Endothelial cell of umbilical vein (primary cell): ENCODE measurements around the gene JAG2. TPM values are rescaled to one million over a fixed set of nuclear protein-coding genes. Genes with fewer than 3 reads are reported as not detected.

Experiments used
- BruUV-seq: library from RNA; stranded (reverse); fragments of 400-500 nt; replicated peaks from 2 replicates; lab custom pipeline; 2021; lab: Mats Ljungman, UMichigan
- CTCF ChIA-PET: fragments of 300-600, 350-600 bp; sonication (Branson Sonifier 250); formaldehyde crosslinking; loops from one replicate; lab custom pipeline; 2021; ENCODE audit warnings: antibody characterized with exemption, inconsistent platforms; lab: Charles Lee
- POLR2A ChIA-PET: fragments of 300-600, 350-600 bp; sonication (Branson Sonifier 250); formaldehyde crosslinking; loops from one replicate; lab custom pipeline; 2021; ENCODE audit warnings: antibody characterized with exemption, inconsistent platforms; lab: Charles Lee
- DNase-seq: peaks from one replicate; pipeline ENCODE4 v3.0.0-alpha.2; 2011; ENCODE audit warnings: low read depth, low spot score
- FAIRE-seq: peaks from 2 replicates; lab custom pipeline; 2011; peaks lifted over from hg19 to GRCh38; lab: Jason Lieb, UNC
- H2AFZ ChIP-seq: 2 replicates; pipeline ENCODE4 v1.6.0; 2012; ENCODE audit warnings: low read depth, low read length, control low read depth, inconsistent platforms
- H3K27ac ChIP-seq: 2 replicates; pipeline ENCODE4 v1.5.1; 2011; ENCODE audit warnings: low read depth, mild to moderate bottlenecking, control low read depth, low read length, moderate library complexity; ENCODE audit not compliant: insufficient read depth
- H3K27me3 ChIP-seq, 2 experiments: 2 replicates each; pipeline versions ENCODE4 v1.6.0 to v1.6.1; 2011; ENCODE audit warnings: low read length in 2 of 2, mixed read lengths in 1 of 2; ENCODE audit not compliant: control insufficient read depth in 2 of 2, insufficient read depth in 2 of 2
- H3K36me3 ChIP-seq, 2 experiments: 2 replicates in 1 of 2; 3 replicates in 1 of 2; pipeline ENCODE4 v1.5.1; 2011; ENCODE audit warnings: low read length in 2 of 2, mild to moderate bottlenecking in 1 of 2, moderate library complexity in 1 of 2; ENCODE audit not compliant: control insufficient read depth in 2 of 2, insufficient read depth in 2 of 2; ENCODE audit errors: extremely low read depth in 1 of 2
- H3K4me1 ChIP-seq: 3 replicates; pipeline ENCODE4 v1.5.1; 2011; ENCODE audit warnings: mild to moderate bottlenecking, low read length; ENCODE audit not compliant: control insufficient read depth, insufficient read depth; ENCODE audit errors: extremely low read depth
- H3K4me2 ChIP-seq: 2 replicates; pipeline ENCODE4 v1.6.1; 2011; ENCODE audit warnings: low read length, control low read depth, mixed read lengths; ENCODE audit not compliant: insufficient read depth
- H3K4me3 ChIP-seq, 3 experiments: fragments of 200-600 bp in 1 of 3; sonication (generic), shearing (Covaris generic) in 1 of 3; replicated peaks in 1 of 3; 2 replicates each; pipeline ENCODE4 v1.5.1; 2011 to 2016; ENCODE audit warnings: control low read depth in 3 of 3, low read length in 3 of 3, mild to moderate bottlenecking in 2 of 3, inconsistent platforms in 1 of 3, low read depth in 1 of 3, moderate library complexity in 1 of 3; ENCODE audit not compliant: insufficient read depth in 1 of 3
- H3K79me2 ChIP-seq: 2 replicates; pipeline ENCODE4 v1.6.0; 2012; ENCODE audit warnings: low read length, inconsistent platforms; ENCODE audit not compliant: control insufficient read depth, insufficient read depth
- H3K9ac ChIP-seq: replicated peaks from 2 replicates; pipeline ENCODE3; 2011; ENCODE audit warnings: low read length, control low read depth; ENCODE audit not compliant: insufficient read depth; ENCODE audit errors: extremely low read depth
- H3K9me1 ChIP-seq: replicated peaks from 3 replicates; pipeline ENCODE4 v1.6.0; 2011; ENCODE audit warnings: mild to moderate bottlenecking, low read length; ENCODE audit not compliant: control insufficient read depth, insufficient read depth; ENCODE audit errors: extremely low read depth
- H3K9me3 ChIP-seq: replicated peaks from 2 replicates; pipeline ENCODE4 v1.5.1; 2012; ENCODE audit warnings: low read length, inconsistent platforms; ENCODE audit not compliant: control insufficient read depth, insufficient read depth
- H4K20me1 ChIP-seq: replicated peaks from 2 replicates; pipeline ENCODE3; 2011; ENCODE audit warnings: mild to moderate bottlenecking, low read length; ENCODE audit not compliant: control insufficient read depth, insufficient read depth; ENCODE audit errors: extremely low read depth
- EZH2 ChIP-seq: IDR thresholded peaks from 2 replicates; pipeline ENCODE4 v1.6.1; 2012; ENCODE audit warnings: borderline replicate concordance, low read depth, mild to moderate bottlenecking, moderate library complexity, low read length, inconsistent platforms; ENCODE audit not compliant: severe bottlenecking
- FOS ChIP-seq: IDR thresholded peaks from 2 replicates; pipeline ENCODE4 v1.6.1; 2011; ENCODE audit warnings: mild to moderate bottlenecking, low read length, moderate library complexity, borderline replicate concordance; ENCODE audit not compliant: insufficient read depth
- MAX ChIP-seq: IDR thresholded peaks from 2 replicates; pipeline ENCODE4 v1.6.1; 2011; ENCODE audit not compliant: insufficient read depth, insufficient read length
- MYC ChIP-seq: IDR thresholded peaks from one replicate; pipeline ENCODE4 v1.6.1; 2011; ENCODE audit warnings: mild to moderate bottlenecking, low read depth, low read length
- POLR2AphosphoS5 ChIP-seq: IDR thresholded peaks from 2 replicates; pipeline ENCODE4 v1.6.1; 2012; ENCODE audit warnings: low read depth, mild to moderate bottlenecking, control low read depth, low read length, moderate library complexity; ENCODE audit not compliant: insufficient read depth
- dilution Hi-C: fragments of 300-500 bp; cut with MboI; formaldehyde crosslinking; loops from one replicate; pipeline ENCODE4 v1.15.0; 2019; ENCODE audit warnings: low sequenced_read_pairs; ENCODE audit not compliant: extremely low pct_ligation_motif_present
- intact Hi-C: fragments of 100-400 bp; cut with micrococcal nuclease; formaldehyde crosslinking; loops from one replicate; pipeline ENCODE4 v1.10.0; 2022
- polyA plus RNA-seq, 4 experiments: library from polyadenylated mRNA; depleted of rRNA in 3 of 4; stranded (reverse) in 3 of 4; unstranded in 1 of 4; fragments of >200 nt; gene quantifications; 2 replicates each; pipeline versions ENCODE4 v1.2.1 to v1.2.3, GENCODE V29; 2011 to 2012; ENCODE audit warnings: missing spikeins in 1 of 4
- total RNA-seq: library from RNA; stranded (reverse); gene quantifications from 2 replicates; pipeline ENCODE4 v1.2.3, GENCODE V29; 2021
- TF ChIP-seq, protein P1 (sequence below), 2 donors: IDR thresholded peaks; 1 replicate in 1 of 2; 2 replicates in 1 of 2; pipeline ENCODE4 v1.5.1; 2011; ENCODE audit warnings: low read length in 2 of 2, mild to moderate bottlenecking in 2 of 2, moderate library complexity in 2 of 2, control low read depth in 1 of 2, inconsistent platforms in 1 of 2, low read depth in 1 of 2; ENCODE audit not compliant: insufficient read depth in 1 of 2; ENCODE audit errors: extremely low read depth in 1 of 2

The JAG2 gene
- total and polyA plus RNA-seq, 2 donors (not counting 3 experiments of a cell fraction or from before 2014, with no cell fraction given): 105 to 128 TPM

DNA sequence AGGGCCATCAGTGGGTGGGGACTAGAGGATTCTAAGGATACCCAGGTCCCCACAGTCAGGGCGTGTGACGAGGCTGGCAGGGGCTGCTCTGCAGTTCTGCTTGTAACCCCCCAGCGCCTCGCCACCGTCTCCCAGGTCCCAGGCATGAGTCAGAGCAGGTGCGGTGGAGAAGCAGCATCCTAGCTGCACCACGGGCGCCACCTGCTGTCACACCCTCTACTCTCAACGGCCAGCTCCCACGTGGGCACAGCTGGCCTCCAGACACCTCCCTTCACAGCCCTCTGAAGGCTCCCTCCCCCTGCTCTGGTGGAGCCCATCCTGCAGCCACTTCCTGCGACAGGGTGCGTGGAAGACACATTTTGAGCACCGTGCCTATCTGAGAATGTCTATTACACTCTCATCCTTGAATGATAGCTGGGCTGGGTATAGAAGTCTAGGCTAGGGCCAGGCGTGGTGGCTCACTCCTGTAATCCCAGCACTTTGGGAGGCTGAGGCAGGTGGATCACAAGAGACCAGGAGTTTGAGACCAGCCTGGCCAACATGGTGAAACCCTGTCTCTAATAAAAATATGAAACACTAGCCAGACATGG is 19.5 kb upstream of the JAG2 start:
- Histone ChIP-seq H3K36me3 (no peaks in the 10 kb centered on the region), H3K9me1 (no peaks in the 10 kb centered on the region), H3K9ac (no peak overlapping the region), H4K20me1 (no peaks in the 10 kb centered on the region), H3K4me1 (peaks cover 5% of the 10 kb centered on the region), H3K9me3 (peaks cover 2% of the 10 kb centered on the region), H3K4me2 (no peak overlapping the region), H3K27me3 (no peaks in the 10 kb centered on the region), H2AFZ (no peak overlapping the region), H3K27ac (no peak overlapping the region), H3K4me3 (no peak overlapping the region), H3K79me2 (no peaks in the 10 kb centered on the region)
- DNase-seq (no peak), FAIRE-seq (no peak)
- no TSS peak for BruUV-seq
- POLR2A ChIA-PET: no interaction called here
- TF ChIP-seq FOS: no peak
- TF ChIP-seq EZH2: no peak
- intact Hi-C loops (no loop called here), dilution Hi-C loops (no loop called here)
- CTCF ChIA-PET: interaction anchor here (1.0 to 1.3 kb wide), 3 partner anchors 12 to 101 kb away, joined by 3 to 4 read pairs (median 3); no protein-coding TSS in a partner anchor

- BruUV-seq: no TSS peak
- Histone ChIP-seq H3K9me1 (no peaks in the 10 kb centered on the region), H3K4me3 (no peak overlapping the region), H3K9me3 (peaks cover 2% of the 10 kb centered on the region), H3K79me2 (no peaks in the 10 kb centered on the region), H3K27me3 (no peaks in the 10 kb centered on the region), H3K27ac (no peak overlapping the region), H3K36me3 (no peaks in the 10 kb centered on the region), H3K4me1 (no peaks in the 10 kb centered on the region), H3K4me2 (no peak overlapping the region), H3K9ac (no peak overlapping the region), H4K20me1 (no peaks in the 10 kb centered on the region), H2AFZ (no peak overlapping the region)
- FAIRE-seq (no peak), DNase-seq (no peak)
- ChIA-PET CTCF (no interaction called here), POLR2A (no interaction called here)
- dilution Hi-C loops (no loop called here), intact Hi-C loops (no loop called here)
- TF ChIP-seq POLR2AphosphoS5: no peak
- TF ChIP-seq MAX: no peak
- TF ChIP-seq EZH2: no peak
- TF ChIP-seq, protein P1, sequence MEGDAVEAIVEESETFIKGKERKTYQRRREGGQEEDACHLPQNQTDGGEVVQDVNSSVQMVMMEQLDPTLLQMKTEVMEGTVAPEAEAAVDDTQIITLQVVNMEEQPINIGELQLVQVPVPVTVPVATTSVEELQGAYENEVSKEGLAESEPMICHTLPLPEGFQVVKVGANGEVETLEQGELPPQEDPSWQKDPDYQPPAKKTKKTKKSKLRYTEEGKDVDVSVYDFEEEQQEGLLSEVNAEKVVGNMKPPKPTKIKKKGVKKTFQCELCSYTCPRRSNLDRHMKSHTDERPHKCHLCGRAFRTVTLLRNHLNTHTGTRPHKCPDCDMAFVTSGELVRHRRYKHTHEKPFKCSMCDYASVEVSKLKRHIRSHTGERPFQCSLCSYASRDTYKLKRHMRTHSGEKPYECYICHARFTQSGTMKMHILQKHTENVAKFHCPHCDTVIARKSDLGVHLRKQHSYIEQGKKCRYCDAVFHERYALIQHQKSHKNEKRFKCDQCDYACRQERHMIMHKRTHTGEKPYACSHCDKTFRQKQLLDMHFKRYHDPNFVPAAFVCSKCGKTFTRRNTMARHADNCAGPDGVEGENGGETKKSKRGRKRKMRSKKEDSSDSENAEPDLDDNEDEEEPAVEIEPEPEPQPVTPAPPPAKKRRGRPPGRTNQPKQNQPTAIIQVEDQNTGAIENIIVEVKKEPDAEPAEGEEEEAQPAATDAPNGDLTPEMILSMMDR (IDR thresholded peaks at IDR 0.05; ENCODE audit: extremely low read depth in 1 of 2, insufficient read depth in 1 of 2, low read depth in 1 of 2, low read length in 2 of 2): no peak
- no peak for TF ChIP-seq MYC
- TF ChIP-seq FOS: no peak
These were observed 18.5 kb upstream of the JAG2 start for GRCh38 chr14:105187116-105187515.
